Sigmoid colon (tissue), 4 donors: ENCODE results near the gene SIRT2.

ENCODE experiments used
- POLR2A ChIP-seq, 2 donors: fragments of 450-650 bp; IDR thresholded peaks; one replicate each; pipeline ENCODE4 v1.6.1; 2016; ENCODE audit warnings: antibody characterized with exemption in 2 of 2, mild to moderate bottlenecking in 2 of 2, moderate library complexity in 2 of 2
- POLR2AphosphoS5 ChIP-seq, 4 donors: sonication (generic); formaldehyde crosslinking; IDR thresholded peaks; one replicate each; pipeline ENCODE4 v1.6.1; 2017; ENCODE audit warnings: antibody characterized with exemption in 4 of 4

DNA sequence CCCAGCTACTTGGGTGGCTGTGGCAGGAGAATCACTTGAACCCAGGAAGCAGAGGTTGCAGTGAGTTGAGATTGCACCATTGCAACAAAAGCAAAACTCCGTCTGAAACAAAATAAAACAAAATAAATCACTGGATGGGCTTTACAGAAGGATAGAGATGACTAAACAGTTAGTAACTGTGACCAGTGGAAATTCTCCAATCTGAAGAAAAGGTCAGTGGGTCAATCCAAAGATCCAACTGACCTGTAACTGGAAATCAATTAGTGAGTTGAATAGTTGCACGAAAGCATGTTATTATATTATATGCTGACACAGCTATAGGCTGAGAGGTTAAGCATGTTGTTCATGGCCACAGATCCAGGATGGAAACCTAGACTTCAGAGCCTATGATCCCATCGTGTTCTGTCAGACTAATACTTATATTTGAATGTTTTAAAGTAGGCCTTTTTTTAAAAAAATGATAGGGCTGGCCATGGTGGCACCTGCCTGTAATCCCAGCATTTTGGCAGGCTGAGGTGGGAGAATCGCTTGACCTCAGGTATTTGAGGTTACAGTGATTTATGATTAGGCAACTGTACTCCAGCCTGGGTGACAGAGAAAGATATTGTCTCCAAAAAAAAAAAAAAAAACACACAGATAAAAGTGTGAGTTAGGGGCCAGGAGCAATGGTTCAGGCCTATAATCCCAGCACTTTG is 69.2 kb downstream of the SIRT2 start:
- no peak for TF ChIP-seq POLR2A (IDR thresholded peaks at IDR 0.05)
- TF ChIP-seq POLR2AphosphoS5 (IDR thresholded peaks at IDR 0.05): no peak
